ENCODE data around the gene ROPN1B.
"Not testable (repeated sequence)": the region's sequence is repeated elsewhere in the genome, so short reads cannot be mapped to it uniquely, and the experiment has no call there.

Gene ROPN1B

GRCh38 chr3:125968701-125969592 is at the start of gene ROPN1B:
ROPN1B (plus strand) TSS chr3:125969178; CDS start chr3:125972055, 2,877 bp downstream.
- DNase-seq (ENCODE audit: low read depth, low spot score) = not testable (repeated sequence)

- DNase-seq (ENCODE audit: low read depth, low spot score) = not testable (repeated sequence)
These were observed 48.8 kb upstream of the ROPN1B start for GRCh38 chr3:125920191-125920590.

GRCh38 chr3:125920751-125921279 is 48.2 kb upstream of the ROPN1B start:
- DNase-seq (ENCODE audit: low read depth, low spot score) = not testable (repeated sequence)

GRCh38 chr3:125921712-125922111 is 47.3 kb upstream of the ROPN1B start:
- DNase-seq (ENCODE audit: low read depth, low spot score) = peak; percentile 75

GRCh38 chr3:125923324-125924115 is 45.5 kb upstream of the ROPN1B start:
- DNase-seq (ENCODE audit: low read depth, low spot score) = peak; percentile 75

GRCh38 chr3:125924276-125924675 is 44.7 kb upstream of the ROPN1B start:
- DNase-seq (ENCODE audit: low read depth, low spot score) = not testable (repeated sequence)

- not testable (repeated sequence) for DNase-seq (ENCODE audit: low read depth, low spot score)
These were observed 43.3 kb upstream of the ROPN1B start for GRCh38 chr3:125925727-125926126.

- DNase-seq (ENCODE audit: low read depth, low spot score) = peak; percentile 55
These were observed 40.0 kb upstream of the ROPN1B start for GRCh38 chr3:125928771-125929545.

GRCh38 chr3:125929765-125930164 is 39.2 kb upstream of the ROPN1B start:
- DNase-seq (ENCODE audit: low read depth, low spot score) = not testable (repeated sequence)

GRCh38 chr3:125931355-125931880 is 37.6 kb upstream of the ROPN1B start:
- not testable (repeated sequence) for DNase-seq (ENCODE audit: low read depth, low spot score)

GRCh38 chr3:125933397-125934173 is 35.4 kb upstream of the ROPN1B start:
- not testable (repeated sequence) for DNase-seq (ENCODE audit: low read depth, low spot score)

- DNase-seq (ENCODE audit: low read depth, low spot score) = peak; percentile 63
These were observed 33.6 kb upstream of the ROPN1B start for GRCh38 chr3:125935252-125935874.

GRCh38 chr3:125936210-125936815 is 32.7 kb upstream of the ROPN1B start:
- DNase-seq (ENCODE audit: low read depth, low spot score) = not testable (repeated sequence)

- not testable (repeated sequence) for DNase-seq (ENCODE audit: low read depth, low spot score)
These were observed 32.1 kb upstream of the ROPN1B start for GRCh38 chr3:125936891-125937290.

GRCh38 chr3:125947806-125948205 is 21.2 kb upstream of the ROPN1B start:
- not testable (repeated sequence) for DNase-seq (ENCODE audit: low read depth, low spot score)

GRCh38 chr3:125948901-125949300 is 20.1 kb upstream of the ROPN1B start:
- DNase-seq (ENCODE audit: low read depth, low spot score) = not testable (repeated sequence)

- DNase-seq (ENCODE audit: low read depth, low spot score) = not testable (repeated sequence)
These were observed 17.8 kb upstream of the ROPN1B start for GRCh38 chr3:125951176-125951575.

- not testable (repeated sequence) for DNase-seq (ENCODE audit: low read depth, low spot score)
These were observed 12.0 kb upstream of the ROPN1B start for GRCh38 chr3:125957020-125957419.
